Retinal pigment epithelial cell (primary cell): ENCODE measurements around the gene GPC3.

Experiments
- DNase-seq: peaks from one replicate; pipeline ENCODE4 v3.0.0-alpha.2; 2010; ENCODE audit warnings: low read depth
- H3K4me3 ChIP-seq: 2 replicates; pipeline ENCODE4 v1.5.1; 2011; ENCODE audit warnings: mild to moderate bottlenecking, low read length, control low read depth, moderate library complexity
- CTCF ChIP-seq: conservative IDR thresholded peaks from 2 replicates; pipeline ENCODE4 v1.5.1; 2011; ENCODE audit warnings: low read depth, low read length, control low read depth, inconsistent platforms

The GPC3 gene

GRCh38 chrX:133646719-133647116 is 338.7 kb downstream of the GPC3 start:
- TF ChIP-seq CTCF, result no peak
- no peak overlapping the region for H3K4me3 ChIP-seq
- no peak for DNase-seq

GRCh38 chrX:133645977-133646718 is 339.2 kb downstream of the GPC3 start:
- TF ChIP-seq CTCF, result no peak
- no peak overlapping the region for H3K4me3 ChIP-seq
- DNase-seq, result no peak

- no peak for TF ChIP-seq CTCF
- no peak overlapping the region for H3K4me3 ChIP-seq
- no peak for DNase-seq
Measured at GRCh38 chrX:133645256-133645655, 340.1 kb downstream of the GPC3 start.

GRCh38 chrX:133640161-133641015 is 345.0 kb downstream of the GPC3 start:
- DNase-seq, result no peak
- TF ChIP-seq CTCF, result no peak
- H3K4me3 ChIP-seq, result no peak overlapping the region

GRCh38 chrX:133639726-133640125 is 345.7 kb downstream of the GPC3 start:
- no peak for TF ChIP-seq CTCF
- H3K4me3 ChIP-seq, result no peak overlapping the region
- DNase-seq, result no peak

GRCh38 chrX:133638285-133638684 is 347.1 kb downstream of the GPC3 start:
- no peak overlapping the region for H3K4me3 ChIP-seq
- no peak for TF ChIP-seq CTCF
- DNase-seq, result no peak
